Cardiac muscle cell (in vitro differentiated cells and primary cell): ENCODE data around the gene TNC. TPM values are rescaled to one million over a fixed set of nuclear protein-coding genes. Genes with fewer than 3 reads are reported as not detected.
A peak's percentile ranks its signal among the peaks of the same experiment; 100 is the strongest.

ENCODE experiments used
- DNase-seq, 2 donors: peaks; one replicate each; pipeline versions ENCODE4 v3.0.0 to v3.0.0-alpha.2; 2010 to 2017; ENCODE audit warnings: low read depth in 1 of 2, low spot score in 1 of 2
- H3K27ac ChIP-seq: fragments of 200-600 bp; sonication (generic); 2 replicates; pipeline ENCODE4 v1.5.1; 2016
- H3K27me3 ChIP-seq: fragments of 200-600 bp; sonication (generic); 2 replicates; pipeline ENCODE4 v1.6.0; 2016; ENCODE audit warnings: control low read depth
- H3K36me3 ChIP-seq: fragments of 200-600 bp; sonication (generic); 2 replicates; pipeline ENCODE4 v1.5.1; 2016; ENCODE audit warnings: control low read depth
- H3K4me1 ChIP-seq: fragments of 200-600 bp; sonication (generic); 2 replicates; pipeline ENCODE4 v1.8.1; 2017; ENCODE audit warnings: low read depth, mild to moderate bottlenecking, mixed run types
- H3K4me3 ChIP-seq: fragments of 200-600 bp; sonication (generic); 2 replicates; pipeline ENCODE4 v1.5.1; 2016; ENCODE audit warnings: mild to moderate bottlenecking
- H3K9me3 ChIP-seq: fragments of 200-600 bp; sonication (generic); 2 replicates; pipeline ENCODE4 v1.5.1; 2017; ENCODE audit warnings: low read depth, mild to moderate bottlenecking, control low read depth
- polyA plus RNA-seq: library from polyadenylated mRNA; unstranded; fragments of >200 nt; fragmentation: Nextera tagmentation; extraction: Ambion mirVana; gene quantifications from 2 replicates; pipeline ENCODE4 v1.2.1, GENCODE V29; 2016
- total RNA-seq: library from RNA; depleted of rRNA; stranded (reverse); fragments of >200 nt; gene quantifications from 2 replicates; pipeline ENCODE4 v1.2.3, GENCODE V29; 2016
- TF ChIP-seq, protein P1 (sequence below): IDR thresholded peaks from 2 replicates; pipeline ENCODE4 v1.5.1; 2012; ENCODE audit warnings: low read depth, mild to moderate bottlenecking, low read length

Gene TNC
- total and polyA plus RNA-seq, 2 experiments from 2014 or later, result 23.9 to 29.7 TPM

DNA sequence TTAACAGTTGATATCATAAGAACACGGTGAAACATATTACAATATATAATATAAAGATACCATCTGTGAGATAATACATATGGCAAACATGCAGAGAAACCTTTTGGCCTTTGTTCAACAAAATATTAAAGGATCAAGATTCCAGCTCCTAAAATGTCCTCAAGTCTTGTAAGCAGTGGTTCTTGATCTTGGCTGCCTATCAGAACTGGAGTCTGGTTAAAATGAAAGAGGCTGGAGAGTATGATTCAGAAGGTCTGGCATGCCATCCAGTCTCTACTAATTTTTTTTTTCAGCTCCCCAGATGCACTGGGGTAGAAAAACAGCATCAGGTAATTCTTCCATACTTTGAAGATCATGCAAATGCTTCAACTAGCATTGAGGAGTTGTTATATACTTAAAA is 83.2 kb downstream of the TNC start:
- no peaks in the 10 kb centered on the region for H3K27me3 ChIP-seq
- H3K36me3 ChIP-seq, result no peaks in the 10 kb centered on the region
- no peak overlapping the region for H3K27ac ChIP-seq
- peak in 1 of 2 donors; percentile 71 for DNase-seq
- H3K4me1 ChIP-seq, result peaks cover 33% of the 10 kb centered on the region
- TF ChIP-seq, protein P1, sequence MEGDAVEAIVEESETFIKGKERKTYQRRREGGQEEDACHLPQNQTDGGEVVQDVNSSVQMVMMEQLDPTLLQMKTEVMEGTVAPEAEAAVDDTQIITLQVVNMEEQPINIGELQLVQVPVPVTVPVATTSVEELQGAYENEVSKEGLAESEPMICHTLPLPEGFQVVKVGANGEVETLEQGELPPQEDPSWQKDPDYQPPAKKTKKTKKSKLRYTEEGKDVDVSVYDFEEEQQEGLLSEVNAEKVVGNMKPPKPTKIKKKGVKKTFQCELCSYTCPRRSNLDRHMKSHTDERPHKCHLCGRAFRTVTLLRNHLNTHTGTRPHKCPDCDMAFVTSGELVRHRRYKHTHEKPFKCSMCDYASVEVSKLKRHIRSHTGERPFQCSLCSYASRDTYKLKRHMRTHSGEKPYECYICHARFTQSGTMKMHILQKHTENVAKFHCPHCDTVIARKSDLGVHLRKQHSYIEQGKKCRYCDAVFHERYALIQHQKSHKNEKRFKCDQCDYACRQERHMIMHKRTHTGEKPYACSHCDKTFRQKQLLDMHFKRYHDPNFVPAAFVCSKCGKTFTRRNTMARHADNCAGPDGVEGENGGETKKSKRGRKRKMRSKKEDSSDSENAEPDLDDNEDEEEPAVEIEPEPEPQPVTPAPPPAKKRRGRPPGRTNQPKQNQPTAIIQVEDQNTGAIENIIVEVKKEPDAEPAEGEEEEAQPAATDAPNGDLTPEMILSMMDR, result no peak
- no peak overlapping the region for H3K4me3 ChIP-seq
- H3K9me3 ChIP-seq, result no peaks in the 10 kb centered on the region

DNA sequence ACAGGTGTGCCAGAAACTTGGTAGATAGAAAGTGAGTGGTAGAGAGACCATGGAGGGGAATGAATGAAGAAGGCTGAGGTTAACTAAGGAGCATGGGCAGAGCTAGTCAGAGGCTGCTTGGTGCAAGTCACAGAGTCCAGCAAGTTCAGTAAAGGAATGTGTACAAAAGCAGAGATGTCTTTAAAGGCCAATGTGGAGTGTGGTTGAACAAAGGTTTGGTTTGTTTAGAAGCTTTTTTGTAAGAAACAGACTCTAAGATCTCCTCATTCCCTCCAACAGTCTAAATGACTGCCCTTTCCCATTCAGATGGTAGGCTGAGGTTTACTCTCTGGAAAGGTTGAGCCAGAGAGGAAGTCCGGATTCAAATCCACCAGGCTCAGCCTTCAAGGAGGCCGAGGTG is 84.2 kb downstream of the TNC start:
- TF ChIP-seq, protein P1, result no peak
- Histone ChIP-seq H3K27me3 (no peaks in the 10 kb centered on the region), H3K36me3 (no peaks in the 10 kb centered on the region), H3K4me3 (no peak overlapping the region), H3K4me1 (peaks cover 41% of the 10 kb centered on the region), H3K27ac (peak overlapping the region; percentile 4), H3K9me3 (no peaks in the 10 kb centered on the region)
- no peak for DNase-seq

DNA sequence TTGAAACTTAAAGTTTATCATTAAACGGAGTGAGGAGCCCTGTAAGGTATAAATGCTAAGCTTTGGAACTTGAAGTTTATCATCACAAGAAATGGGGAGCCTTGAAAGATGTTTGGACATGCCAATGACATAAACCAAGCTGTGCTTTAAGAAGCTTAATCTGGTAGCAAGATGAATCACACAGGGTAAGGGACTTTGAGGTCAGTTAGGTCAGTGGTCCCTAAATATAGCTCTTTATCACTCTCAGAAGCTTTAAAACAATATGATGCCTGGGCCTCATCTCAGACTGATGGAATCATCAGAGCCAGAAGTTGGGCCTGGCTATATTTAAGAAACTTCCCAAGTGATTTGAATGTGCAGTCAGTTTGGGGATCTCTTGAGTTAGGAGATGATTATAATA is 85.7 kb downstream of the TNC start:
- TF ChIP-seq, protein P1, result no peak
- Histone ChIP-seq H3K4me3 (no peak overlapping the region), H3K9me3 (no peaks in the 10 kb centered on the region), H3K27ac (peak overlapping the region; percentile 57), H3K36me3 (no peaks in the 10 kb centered on the region), H3K27me3 (no peaks in the 10 kb centered on the region), H3K4me1 (peaks cover 41% of the 10 kb centered on the region)
- DNase-seq, result peak in 1 of 2 donors; percentile 32

DNA sequence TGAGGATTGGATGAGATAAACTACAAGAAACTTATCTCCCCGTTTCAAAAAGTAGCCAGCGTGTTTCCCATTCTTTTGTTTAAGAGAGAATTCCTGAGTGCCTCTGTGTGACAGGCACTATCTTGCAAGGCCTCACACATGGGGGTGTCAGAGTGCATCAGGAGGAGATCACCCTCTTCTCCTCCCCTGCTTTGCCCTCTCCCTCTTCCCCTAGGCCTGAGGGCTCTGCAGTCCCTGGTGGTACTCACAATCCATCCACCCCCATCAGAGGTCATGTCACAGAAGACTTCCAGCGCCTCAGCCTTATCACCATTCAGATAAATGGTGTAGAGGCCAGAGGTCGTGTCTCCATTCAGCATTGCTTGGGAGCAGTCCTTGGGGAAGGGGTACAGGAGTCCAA is 88.0 kb downstream of the TNC start:
- no peaks in the 10 kb centered on the region for H3K36me3 ChIP-seq
- TF ChIP-seq, protein P1, result no peak

DNA sequence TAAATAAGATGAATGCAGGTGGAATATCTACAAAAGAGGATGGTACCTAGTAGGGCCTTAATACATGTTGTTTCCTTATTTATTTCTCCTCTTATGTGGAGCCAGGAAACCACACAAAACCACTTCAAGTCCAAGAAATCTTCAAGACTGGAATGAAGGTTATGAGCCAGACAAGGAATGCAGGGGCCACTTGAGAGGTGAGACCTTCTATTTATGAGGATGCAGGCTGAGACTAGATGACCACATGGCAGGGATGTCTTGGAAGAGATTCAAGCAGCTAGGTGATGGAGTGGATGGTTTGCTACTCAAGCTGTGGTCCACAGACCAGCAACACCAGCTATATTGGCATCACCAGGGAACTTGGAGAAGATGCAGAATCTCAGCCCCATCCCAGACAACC is 92.2 kb downstream of the TNC start:
- no peak for DNase-seq
- Histone ChIP-seq H3K4me1 (peaks cover 17% of the 10 kb centered on the region), H3K27ac (no peak overlapping the region), H3K27me3 (no peaks in the 10 kb centered on the region), H3K36me3 (no peaks in the 10 kb centered on the region), H3K4me3 (no peak overlapping the region), H3K9me3 (no peaks in the 10 kb centered on the region)
- TF ChIP-seq, protein P1, result no peak

More for the DNA sequence above, 88.0 kb downstream of the TNC start:
- Histone ChIP-seq H3K9me3 (no peaks in the 10 kb centered on the region), H3K27ac (peak overlapping the region; percentile 19), H3K4me1 (peaks cover 41% of the 10 kb centered on the region), H3K4me3 (no peak overlapping the region), H3K27me3 (no peaks in the 10 kb centered on the region)
- DNase-seq, result peak in 1 of 2 donors; percentile 32
